Ecto neural progenitor cell (in vitro differentiated cells): ENCODE results near the gene PPP4R4.
"Not testable (repeated sequence)": the region's sequence is repeated elsewhere in the genome, so short reads cannot be mapped to it uniquely, and the experiment has no call there.

ENCODE experiments used
- DNase-seq: peaks from one replicate; pipeline ENCODE4 v3.0.0-alpha.2; 2018; ENCODE audit warnings: low spot score

Gene PPP4R4

DNA sequence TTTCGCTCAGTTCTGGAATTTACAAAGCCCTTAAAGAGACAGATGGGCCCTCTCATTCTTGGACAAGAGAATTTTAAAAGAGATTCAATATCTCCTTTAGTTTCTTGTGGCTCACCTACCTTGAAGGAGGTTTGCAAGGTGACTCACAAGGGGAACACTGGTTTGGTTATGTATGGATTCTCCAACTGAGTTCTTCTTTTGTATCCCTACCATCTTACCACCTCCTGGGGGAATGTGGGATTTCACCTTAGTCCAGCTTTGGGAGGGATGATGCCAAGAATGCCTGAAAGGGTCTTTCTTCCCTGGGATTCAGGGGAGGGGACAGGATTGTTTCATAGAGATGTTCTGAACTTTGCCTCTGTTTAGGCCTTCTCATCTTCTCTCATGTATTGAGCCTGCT is 3.7 kb downstream of the PPP4R4 start:
- DNase-seq, result no peak

GRCh38 chr14:94179244-94179643 is 5.1 kb downstream of the PPP4R4 start:
- no peak for DNase-seq

DNA sequence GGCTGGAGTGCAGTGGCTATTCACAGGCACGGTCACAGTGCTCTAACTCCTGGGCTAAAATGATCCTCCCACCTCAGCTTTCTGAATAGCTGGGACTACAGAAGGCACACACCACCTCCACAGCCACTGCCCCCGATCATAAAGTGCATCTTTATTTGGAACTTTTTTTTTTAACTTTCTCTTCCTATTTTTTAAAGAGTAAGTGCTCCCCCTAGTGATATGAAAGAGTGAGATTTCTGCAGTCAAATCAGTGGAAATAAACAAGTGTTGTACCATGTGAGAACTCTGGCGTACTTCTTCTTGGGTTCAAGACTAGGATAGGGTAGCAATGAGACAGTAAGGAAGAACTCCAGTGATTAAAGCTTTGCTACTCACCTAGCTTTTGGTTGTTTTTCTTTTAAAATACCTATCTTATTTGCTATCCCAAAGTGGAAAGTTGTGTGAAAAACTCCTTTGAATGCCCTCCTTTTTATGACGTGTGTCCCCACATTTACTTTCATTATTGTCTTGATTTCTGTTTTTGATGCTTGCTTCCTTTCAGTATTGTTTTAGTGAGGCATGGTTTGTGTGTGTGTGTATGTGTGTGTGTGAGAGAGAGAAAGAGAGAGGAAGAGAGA is 6.6 kb downstream of the PPP4R4 start:
- no peak for DNase-seq

GRCh38 chr14:94181835-94182234 is 7.7 kb downstream of the PPP4R4 start:
- DNase-seq, result no peak

GRCh38 chr14:94192536-94192935 is 18.4 kb downstream of the PPP4R4 start:
- no peak for DNase-seq

DNA sequence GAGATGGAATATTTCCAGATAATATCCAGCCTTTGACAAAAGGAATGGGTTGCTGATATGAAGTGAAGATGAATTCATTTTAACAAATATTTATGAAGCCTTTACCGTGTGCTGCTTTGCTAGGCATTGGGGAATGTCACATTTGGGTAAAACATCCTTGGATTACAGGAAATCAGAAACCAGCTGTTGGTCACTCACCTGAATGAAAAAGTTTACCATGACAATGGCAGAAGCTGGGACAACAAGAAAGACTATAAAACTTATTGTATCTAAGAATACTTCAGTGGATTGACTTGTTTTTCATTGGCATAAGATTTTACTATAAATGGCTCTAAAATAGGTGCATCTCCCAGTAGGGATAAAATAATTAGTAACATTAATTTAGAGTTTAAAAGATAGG is 19.7 kb downstream of the PPP4R4 start:
- no peak for DNase-seq

GRCh38 chr14:94196057-94196456 is 21.9 kb downstream of the PPP4R4 start:
- no peak for DNase-seq

DNA sequence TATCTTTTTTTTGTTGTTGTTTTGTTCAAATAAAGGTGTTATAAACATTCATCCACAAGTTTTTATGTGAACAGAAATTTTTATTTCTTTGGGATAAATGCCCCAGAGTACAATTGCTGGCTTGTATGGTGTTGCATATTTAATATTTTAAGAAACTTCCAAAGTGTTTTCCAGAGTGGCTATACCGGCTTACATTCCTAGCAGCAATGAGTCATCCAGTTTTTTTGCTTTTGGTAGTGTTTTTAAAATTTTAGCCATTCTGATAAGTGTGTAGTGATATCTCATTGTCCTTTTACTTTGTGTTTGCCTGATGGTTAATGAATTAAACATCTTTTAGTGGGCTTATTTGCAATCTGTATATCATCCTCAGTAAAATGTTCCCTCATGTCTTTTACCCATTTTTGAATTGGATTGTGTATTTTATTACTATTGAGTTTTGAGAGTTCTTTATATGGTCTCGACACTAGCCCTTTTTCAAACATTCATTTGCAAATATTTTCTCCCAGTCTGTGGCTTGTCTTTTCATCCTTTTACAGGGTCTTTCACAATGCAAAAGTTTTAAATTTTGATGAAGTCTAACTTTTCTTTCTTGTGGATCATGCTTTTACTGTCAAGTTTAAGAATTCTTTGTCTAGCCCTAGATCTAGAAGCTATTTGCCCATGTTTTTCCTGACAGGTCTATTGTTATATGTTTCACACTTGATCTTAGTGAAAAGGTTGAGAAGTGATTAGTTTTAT is 29.5 kb downstream of the PPP4R4 start:
- no peak for DNase-seq

DNA sequence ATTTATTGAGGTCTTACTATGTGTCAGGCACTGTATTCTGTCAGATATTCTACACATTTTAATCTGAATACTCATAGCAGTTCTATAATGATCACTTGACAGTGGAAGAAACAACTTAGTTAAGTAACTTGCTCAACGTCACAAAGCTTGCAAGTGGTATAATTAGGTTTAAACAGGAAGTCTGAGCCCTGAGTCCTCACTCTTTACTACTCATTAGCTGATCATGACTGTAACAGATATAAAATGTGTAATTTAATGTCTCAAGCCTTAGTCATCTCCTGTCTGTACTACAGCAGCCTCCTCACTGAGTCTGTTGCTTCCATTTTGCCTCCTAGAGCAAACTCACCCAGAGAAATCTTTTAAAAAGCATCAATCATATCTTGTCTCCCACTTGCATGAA is 38.9 kb downstream of the PPP4R4 start:
- DNase-seq, result no peak

- no peak for DNase-seq
Measured at GRCh38 chr14:94213741-94214140, 39.6 kb downstream of the PPP4R4 start.

DNA sequence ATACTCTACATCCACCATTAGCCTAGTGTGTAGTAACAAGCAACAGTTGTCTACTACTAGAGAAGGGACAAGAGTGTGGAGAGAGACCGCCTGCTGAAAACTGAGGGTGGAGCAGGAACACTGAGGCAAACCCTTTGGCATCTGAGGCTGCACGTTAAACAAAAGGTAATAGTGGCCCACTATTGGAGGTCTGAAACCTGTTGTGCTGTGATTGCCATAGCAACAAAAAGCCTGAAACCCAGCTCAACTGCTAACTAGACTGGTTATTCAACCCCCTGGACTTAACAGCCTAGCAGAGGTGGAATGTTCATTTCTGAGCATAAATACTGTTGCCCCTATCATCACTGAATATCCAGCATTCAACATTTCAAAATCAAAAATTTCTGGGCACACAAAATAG is 43.0 kb downstream of the PPP4R4 start:
- no peak for DNase-seq

DNA sequence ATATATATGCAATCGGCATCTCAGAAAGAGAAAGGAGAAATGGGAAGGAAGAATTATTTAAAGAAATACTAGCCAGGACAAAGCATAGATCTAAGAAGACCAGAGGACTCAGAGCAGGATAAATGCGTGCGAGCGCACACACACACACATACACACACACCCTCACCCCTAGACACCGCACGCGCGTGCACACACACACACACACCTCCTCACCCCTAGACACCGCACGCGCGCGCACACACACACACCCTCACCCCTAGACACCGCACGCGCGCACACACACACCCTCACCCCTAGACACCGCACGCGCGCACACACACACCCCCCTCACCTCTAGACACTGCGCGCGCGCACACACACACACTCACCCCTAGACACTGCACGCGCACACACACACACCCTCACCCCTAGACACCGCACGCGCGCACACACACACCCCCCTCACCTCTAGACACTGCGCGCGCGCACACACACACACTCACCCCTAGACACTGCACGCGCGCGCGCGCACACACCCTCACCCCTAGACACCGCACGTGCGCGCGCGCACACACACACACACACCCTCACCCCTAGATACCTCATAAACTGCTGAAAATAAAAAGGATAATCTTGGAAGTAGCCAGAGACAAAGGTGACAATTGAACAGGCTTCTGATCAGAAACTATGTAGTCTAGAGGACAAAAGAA is 44.2 kb downstream of the PPP4R4 start:
- DNase-seq, result not testable (repeated sequence)

- DNase-seq, result no peak
Measured at GRCh38 chr14:94224040-94224439, 49.9 kb downstream of the PPP4R4 start.

DNA sequence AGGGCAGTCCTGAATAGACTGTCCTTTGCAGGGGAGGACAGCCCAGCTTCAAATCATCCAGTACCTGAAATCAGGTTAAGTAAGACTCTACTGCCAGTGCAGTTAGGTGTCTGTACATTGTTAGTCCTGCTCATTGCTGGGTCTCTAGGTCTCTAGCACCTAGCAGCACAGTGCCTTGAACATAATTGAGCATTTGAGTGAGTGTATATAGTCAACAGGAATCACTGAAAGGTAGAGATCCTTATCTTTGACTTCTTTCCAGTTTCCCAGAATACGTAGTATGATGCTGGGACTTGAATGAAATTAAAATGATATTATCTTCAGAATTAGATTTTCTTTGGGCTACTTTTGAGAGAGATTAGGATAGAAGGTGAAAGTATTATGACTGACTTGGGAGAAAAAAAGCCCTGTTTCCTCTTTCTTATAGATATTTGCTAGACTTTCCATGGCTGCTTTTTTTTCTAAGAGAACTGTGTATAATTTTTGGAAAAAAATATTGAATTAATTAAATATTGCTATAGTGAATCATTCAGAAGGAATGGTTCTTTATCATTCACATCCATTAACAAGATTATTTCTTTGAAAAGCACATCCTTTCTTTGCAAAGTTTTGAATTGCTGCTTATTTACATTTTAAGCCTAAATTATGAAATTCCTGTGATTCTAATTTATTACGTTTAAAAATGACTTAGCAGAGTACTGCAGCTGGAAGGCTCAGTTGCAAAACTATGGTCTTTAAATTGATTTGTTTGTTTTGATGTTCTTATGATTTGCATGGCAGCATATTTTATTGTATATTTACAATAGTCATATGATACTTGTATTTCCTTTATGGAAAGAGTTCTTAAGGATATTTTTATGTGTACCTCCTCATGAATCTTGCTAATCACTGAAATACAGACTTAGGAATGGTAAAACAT is 51.6 kb downstream of the PPP4R4 start:
- no peak for DNase-seq

DNA sequence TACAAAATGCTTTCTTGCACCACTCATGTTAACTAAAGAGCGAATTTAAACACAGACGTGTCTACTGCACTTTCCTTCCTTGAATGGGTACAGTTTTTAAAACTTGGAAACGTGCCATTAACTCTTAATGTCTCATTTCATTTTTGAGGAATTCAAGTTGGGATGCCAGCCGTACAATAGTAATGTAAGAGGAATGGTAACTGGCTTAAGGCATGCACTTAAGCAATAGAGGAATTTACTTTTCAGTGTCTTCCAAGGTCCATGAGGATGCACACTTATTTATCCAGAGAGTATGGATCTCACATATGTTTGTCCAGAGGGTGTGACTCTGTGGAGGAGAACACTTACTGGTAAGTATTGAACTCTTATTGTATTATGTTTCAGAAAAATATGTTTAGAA is 52.9 kb downstream of the PPP4R4 start:
- DNase-seq, result no peak

DNA sequence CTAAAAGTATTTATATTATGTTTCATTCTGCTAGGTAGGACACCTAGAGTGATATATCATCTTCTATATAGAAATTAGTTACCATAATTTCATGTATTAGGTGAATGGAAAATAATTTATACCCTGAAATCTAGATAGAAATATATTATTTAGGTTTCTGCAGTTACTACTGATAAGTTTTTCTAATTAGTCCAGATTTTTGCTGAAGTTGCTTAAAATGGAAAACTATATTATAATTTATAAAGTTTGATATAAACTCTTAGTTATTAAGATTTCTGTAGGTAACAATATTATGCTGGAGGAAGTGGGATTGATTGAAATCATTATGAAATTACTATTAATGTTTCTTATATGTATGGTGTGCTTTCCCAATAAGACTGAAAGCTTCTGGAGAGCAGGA is 62.9 kb downstream of the PPP4R4 start:
- DNase-seq, result no peak

GRCh38 chr14:94237983-94238382 is 63.9 kb downstream of the PPP4R4 start:
- no peak for DNase-seq

- no peak for DNase-seq
Measured at GRCh38 chr14:94239406-94239805, 65.3 kb downstream of the PPP4R4 start.

GRCh38 chr14:94244182-94244581 is 70.1 kb downstream of the PPP4R4 start:
- no peak for DNase-seq

- not testable (repeated sequence) for DNase-seq
Measured at GRCh38 chr14:94264195-94264594, 90.1 kb downstream of the PPP4R4 start.

DNA sequence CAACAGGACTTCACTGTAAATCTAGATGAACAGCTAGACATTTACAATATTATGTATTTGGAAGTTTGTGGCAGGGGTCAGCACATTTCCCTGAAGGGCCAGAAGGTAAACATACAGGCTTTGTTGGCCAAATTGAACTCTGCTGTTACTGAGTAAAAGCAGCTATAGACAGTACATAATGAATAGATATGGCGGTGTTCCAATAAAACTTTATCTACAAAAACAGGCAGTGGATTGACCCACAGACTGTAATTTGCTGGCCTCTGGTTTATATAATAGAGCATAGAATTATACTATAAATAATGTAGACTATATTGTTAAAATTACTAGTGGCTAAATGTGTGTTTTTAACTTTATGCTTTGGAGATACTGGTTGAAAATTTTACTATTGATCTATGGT is 93.2 kb downstream of the PPP4R4 start:
- DNase-seq, result no peak

- not testable (repeated sequence) for DNase-seq
Measured at GRCh38 chr14:94268582-94268981, 94.5 kb downstream of the PPP4R4 start.
